ENCODE data around the gene KIF5A. TPM values are rescaled to one million over a fixed set of nuclear protein-coding genes. Genes with fewer than 3 reads are reported as not detected.

Gene KIF5A
- total RNA-seq, 4 donors from 2014 or later: 0.34 to 0.67 (median 0.51) TPM

GRCh38 chr12:57627501-57628279, 77.8 kb downstream of the KIF5A start:
- TF ChIP-seq, protein P1, sequence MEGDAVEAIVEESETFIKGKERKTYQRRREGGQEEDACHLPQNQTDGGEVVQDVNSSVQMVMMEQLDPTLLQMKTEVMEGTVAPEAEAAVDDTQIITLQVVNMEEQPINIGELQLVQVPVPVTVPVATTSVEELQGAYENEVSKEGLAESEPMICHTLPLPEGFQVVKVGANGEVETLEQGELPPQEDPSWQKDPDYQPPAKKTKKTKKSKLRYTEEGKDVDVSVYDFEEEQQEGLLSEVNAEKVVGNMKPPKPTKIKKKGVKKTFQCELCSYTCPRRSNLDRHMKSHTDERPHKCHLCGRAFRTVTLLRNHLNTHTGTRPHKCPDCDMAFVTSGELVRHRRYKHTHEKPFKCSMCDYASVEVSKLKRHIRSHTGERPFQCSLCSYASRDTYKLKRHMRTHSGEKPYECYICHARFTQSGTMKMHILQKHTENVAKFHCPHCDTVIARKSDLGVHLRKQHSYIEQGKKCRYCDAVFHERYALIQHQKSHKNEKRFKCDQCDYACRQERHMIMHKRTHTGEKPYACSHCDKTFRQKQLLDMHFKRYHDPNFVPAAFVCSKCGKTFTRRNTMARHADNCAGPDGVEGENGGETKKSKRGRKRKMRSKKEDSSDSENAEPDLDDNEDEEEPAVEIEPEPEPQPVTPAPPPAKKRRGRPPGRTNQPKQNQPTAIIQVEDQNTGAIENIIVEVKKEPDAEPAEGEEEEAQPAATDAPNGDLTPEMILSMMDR (IDR thresholded peaks at IDR 0.05): no peak
- TF ChIP-seq POLR2A (IDR thresholded peaks at IDR 0.05): no peak
- H3K27me3 ChIP-seq: peaks cover 28% of the 10 kb centered on the region
- no peaks in the 10 kb centered on the region for H3K36me3 ChIP-seq
- no peak overlapping the region for H3K27ac ChIP-seq
- no peaks in the 10 kb centered on the region for H3K9me3 ChIP-seq
- peak in 1 of 2 donors; percentile 43 for DNase-seq
- peaks cover 16 to 19% of the 10 kb centered on the region in 2 donors for H3K4me1 ChIP-seq
- no peak overlapping the region for H3K4me3 ChIP-seq (replicated peaks in 1 of 3)
- WGBS, 2 donors: 14 to 23% methylated on average over 32 to 50 of the region's 67 CpGs
- intact Hi-C loops (cut with DNase I): no loop called here

DNA sequence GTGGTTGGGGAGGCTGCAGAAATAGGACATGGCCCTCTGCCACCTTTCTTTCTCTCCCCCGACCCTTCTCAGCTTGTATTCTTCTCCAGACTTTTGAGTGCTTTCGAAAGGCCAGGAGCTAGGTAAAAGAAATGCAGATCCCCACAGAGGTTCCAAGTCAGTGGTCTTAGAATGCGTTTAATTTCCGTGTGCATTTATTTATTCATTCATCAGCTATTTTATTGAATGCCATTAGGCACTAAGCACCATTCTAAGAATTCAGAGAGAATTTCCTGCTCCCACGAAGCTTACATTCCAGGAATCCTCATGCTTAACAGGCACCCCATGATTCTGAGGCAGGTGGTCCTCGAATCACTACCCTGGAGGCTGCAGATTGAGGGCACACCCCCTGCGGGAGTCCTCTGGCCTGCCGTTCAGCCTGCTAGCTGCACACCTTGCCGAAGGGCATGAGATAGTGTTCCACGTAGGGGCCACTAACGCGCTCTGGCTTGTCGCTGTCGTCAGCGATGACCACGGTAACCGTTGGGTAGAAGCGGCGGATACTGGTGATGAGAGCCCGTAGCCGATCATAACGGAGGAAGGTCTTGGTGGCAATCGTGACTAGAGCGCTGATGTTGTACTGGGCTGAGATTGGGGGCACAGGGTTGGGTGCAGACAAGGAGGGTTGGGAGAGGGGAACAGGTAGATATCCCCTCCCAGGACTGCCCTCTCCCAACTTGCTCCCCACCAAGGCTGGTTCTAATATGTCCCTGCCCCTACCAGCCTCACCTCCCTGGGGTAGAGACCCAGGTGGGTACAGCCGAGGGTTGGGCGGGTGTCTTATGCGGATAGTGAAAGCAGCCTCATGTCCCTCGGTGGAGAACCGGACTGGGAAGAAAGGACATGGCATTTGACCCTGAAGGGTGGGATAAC, 78.7 kb downstream of the KIF5A start:
- Histone ChIP-seq H3K36me3 (no peaks in the 10 kb centered on the region), H3K9me3 (no peaks in the 10 kb centered on the region), H3K27ac (no peak overlapping the region), H3K4me3 (replicated peaks in 1 of 3) (no peak overlapping the region), H3K4me1 (peaks cover 18 to 25% of the 10 kb centered on the region in 2 donors), H3K27me3 (peaks cover 28% of the 10 kb centered on the region)
- intact Hi-C loops (cut with DNase I): no loop called here
- DNase-seq: no peak
- TF ChIP-seq POLR2A (IDR thresholded peaks at IDR 0.05): no peak
- TF ChIP-seq, protein P1 (IDR thresholded peaks at IDR 0.05): no peak
- WGBS, 2 donors: 42 to 44% methylated on average over 26 to 29 of the region's 29 CpGs

- Histone ChIP-seq H3K27ac (no peak overlapping the region), H3K36me3 (no peaks in the 10 kb centered on the region), H3K9me3 (no peaks in the 10 kb centered on the region), H3K4me1 (peaks cover 18 to 25% of the 10 kb centered on the region in 2 donors), H3K4me3 (replicated peaks in 1 of 3) (no peak overlapping the region), H3K27me3 (peaks cover 28% of the 10 kb centered on the region)
- 80 to 90% methylated on average over 5 of the region's 5 CpGs for WGBS, 2 donors
- intact Hi-C loops (cut with DNase I): no loop called here
- DNase-seq: no peak
- TF ChIP-seq, protein P1 (IDR thresholded peaks at IDR 0.05): no peak
- TF ChIP-seq POLR2A (IDR thresholded peaks at IDR 0.05): no peak
These were observed 80.1 kb downstream of the KIF5A start for GRCh38 chr12:57629897-57630471.

- Histone ChIP-seq H3K27me3 (peaks cover 28% of the 10 kb centered on the region), H3K4me3 (replicated peaks in 1 of 3) (no peak overlapping the region), H3K4me1 (peaks cover 18 to 25% of the 10 kb centered on the region in 2 donors), H3K9me3 (no peaks in the 10 kb centered on the region), H3K27ac (no peak overlapping the region), H3K36me3 (no peaks in the 10 kb centered on the region)
- WGBS, 2 donors: 59 to 71% methylated on average over 5 to 6 of the region's 6 CpGs
- intact Hi-C loops (cut with DNase I): no loop called here
- TF ChIP-seq, protein P1 (IDR thresholded peaks at IDR 0.05): no peak
- no peak for TF ChIP-seq POLR2A (IDR thresholded peaks at IDR 0.05)
- no peak for DNase-seq
These were observed 81.1 kb downstream of the KIF5A start for GRCh38 chr12:57630891-57631433.
